Measurements from ENCODE around the gene TMEM184C.

GRCh38 chr4:147633643-147634042, 16.4 kb downstream of the TMEM184C start:
- TF ChIP-seq TCF4 (CRISPR knock-in tag; IDR thresholded peaks at IDR 0.05; ENCODE audit: borderline replicate concordance) (no peak), ZFP3 (CRISPR knock-in tag; IDR thresholded peaks at IDR 0.05) (no peak), CSRNP3 (CRISPR knock-in tag; IDR thresholded peaks at IDR 0.05) (no peak), ARNTL (CRISPR knock-in tag; IDR thresholded peaks at IDR 0.05; ENCODE audit: borderline replicate concordance, low read depth) (no peak)
